GM18499 (cell line): Measurements from ENCODE around the gene CEP192.
A peak's percentile ranks its signal among the peaks of the same experiment; 100 is the strongest.
"Not testable (repeated sequence)": the region's sequence is repeated elsewhere in the genome, so short reads cannot be mapped to it uniquely, and the experiment has no call there.

Experiments used
- ATAC-seq: cut with Tn5 transposase; IDR thresholded peaks from one replicate; pipeline ENCODE4 v1.9.1; 2021; ENCODE audit warnings: moderate number of reproducible peaks; ENCODE audit not compliant: insufficient read depth, unreplicated experiment

CEP192 gene

GRCh38 chr18:12990967-12991820 is at the start of gene CEP192:
Gene CEP192, plus strand, starts transcription at chr18:12991362. Its CDS starts 8,063 bp downstream, at chr18:12999425.
- ATAC-seq: peak; percentile 62

GRCh38 chr18:12943215-12943614 is 47.9 kb upstream of the CEP192 start:
- no peak for ATAC-seq

GRCh38 chr18:12944709-12945108 is 46.5 kb upstream of the CEP192 start:
- no peak for ATAC-seq

GRCh38 chr18:12946549-12947284 is 44.4 kb upstream of the CEP192 start:
- no peak for ATAC-seq

GRCh38 chr18:12947285-12948049 is 43.7 kb upstream of the CEP192 start, which contains the start of gene SEH1L:
Gene SEH1L, plus strand, starts transcription at chr18:12948011. Its CDS starts 111 bp downstream, at chr18:12948122.
- peak; percentile 34 for ATAC-seq

- peak; percentile 52 for ATAC-seq
These were observed 42.9 kb upstream of the CEP192 start for GRCh38 chr18:12948050-12948804.

GRCh38 chr18:12958478-12958877 is 32.7 kb upstream of the CEP192 start:
- ATAC-seq: no peak

GRCh38 chr18:12960395-12960794 is 30.8 kb upstream of the CEP192 start:
- ATAC-seq: no peak

GRCh38 chr18:12960853-12961397 is 30.2 kb upstream of the CEP192 start:
- no peak for ATAC-seq

- no peak for ATAC-seq
These were observed 28.1 kb upstream of the CEP192 start for GRCh38 chr18:12963069-12963468.

- no peak for ATAC-seq
These were observed 23.0 kb upstream of the CEP192 start for GRCh38 chr18:12968115-12968514.

GRCh38 chr18:12968619-12969018 is 22.5 kb upstream of the CEP192 start:
- ATAC-seq: no peak

GRCh38 chr18:12973562-12974213 is 17.5 kb upstream of the CEP192 start:
- no peak for ATAC-seq

GRCh38 chr18:12975488-12975887 is 15.7 kb upstream of the CEP192 start:
- no peak for ATAC-seq

- no peak for ATAC-seq
These were observed 14.9 kb upstream of the CEP192 start for GRCh38 chr18:12976305-12976704.

GRCh38 chr18:12980065-12980464 is 11.1 kb upstream of the CEP192 start:
- ATAC-seq: not testable (repeated sequence)

GRCh38 chr18:12989397-12990122 is 1.6 kb upstream of the CEP192 start:
- ATAC-seq: no peak

GRCh38 chr18:12990123-12990475 is 1.1 kb upstream of the CEP192 start:
- ATAC-seq: no peak

GRCh38 chr18:12990641-12990966 is 558 bp upstream of the CEP192 start:
- no peak for ATAC-seq
